T-helper 2 cell treated with Interferon-gamma antibody and Interleukin-4, amounts not matched to agents 5 μg/mL and 100 μg/mL, for 36 hours (primary cell): ENCODE data around the gene SDF2.
A peak's percentile ranks its signal among the peaks of the same experiment; 100 is the strongest.
"Not testable (repeated sequence)": the region's sequence is repeated elsewhere in the genome, so short reads cannot be mapped to it uniquely, and the experiment has no call there.

Experiments
- DNase-seq: peaks from one replicate; pipeline ENCODE4 v3.0.0; 2021; ENCODE audit warnings: low spot score
- H3K27ac Mint-ChIP-seq: one replicate; pipeline ENCODE4 v1.8.0; 2021; ENCODE audit warnings: mild to moderate bottlenecking, mixed read lengths
- H3K27me3 Mint-ChIP-seq: one replicate; pipeline ENCODE4 v1.8.0; 2021; ENCODE audit warnings: low read depth, mixed read lengths
- H3K36me3 Mint-ChIP-seq: one replicate; pipeline ENCODE4 v1.8.0; 2021; ENCODE audit warnings: low read depth, mixed read lengths
- H3K4me1 Mint-ChIP-seq: one replicate; pipeline ENCODE4 v1.8.0; 2021; ENCODE audit warnings: low read depth, mixed read lengths
- H3K4me3 Mint-ChIP-seq: one replicate; pipeline ENCODE4 v1.8.0; 2022; ENCODE audit warnings: mild to moderate bottlenecking, moderate library complexity, mixed read lengths
- H3K9me3 Mint-ChIP-seq: one replicate; pipeline ENCODE4 v1.8.0; 2021; ENCODE audit warnings: mixed read lengths

The SDF2 gene

GRCh38 chr17:28662527-28662829 is 772 bp upstream of the SDF2 start:
- peak overlapping the region; percentile 95 for H3K27ac Mint-ChIP-seq
- no peaks in the 10 kb centered on the region for H3K27me3 Mint-ChIP-seq
- no peaks in the 10 kb centered on the region for H3K9me3 Mint-ChIP-seq
- DNase-seq = no peak
- peak overlapping the region; percentile 95 for H3K4me3 Mint-ChIP-seq
- peaks cover 39% of the 10 kb centered on the region for H3K36me3 Mint-ChIP-seq
- H3K4me1 Mint-ChIP-seq = peaks cover 35% of the 10 kb centered on the region

- H3K4me3 Mint-ChIP-seq, H3K27me3 Mint-ChIP-seq, H3K27ac Mint-ChIP-seq, H3K9me3 Mint-ChIP-seq, DNase-seq: not testable (repeated sequence)
- H3K36me3 Mint-ChIP-seq = peaks cover 40% of the 10 kb centered on the region
- peaks cover 28% of the 10 kb centered on the region for H3K4me1 Mint-ChIP-seq
These were observed 2.2 kb downstream of the SDF2 start for GRCh38 chr17:28659497-28659881.

- not testable (repeated sequence) for H3K9me3 Mint-ChIP-seq, H3K4me3 Mint-ChIP-seq, H3K27me3 Mint-ChIP-seq, DNase-seq, H3K27ac Mint-ChIP-seq
- Mint-ChIP-seq H3K36me3 (peaks cover 43% of the 10 kb centered on the region), H3K4me1 (peaks cover 25% of the 10 kb centered on the region)
These were observed 2.8 kb downstream of the SDF2 start for GRCh38 chr17:28658766-28659496.

- not testable (repeated sequence) for H3K9me3 Mint-ChIP-seq
- H3K36me3 Mint-ChIP-seq = peaks cover 40% of the 10 kb centered on the region
These were observed 3.4 kb downstream of the SDF2 start for GRCh38 chr17:28658342-28658741.

GRCh38 chr17:28657756-28658155 is 4.0 kb downstream of the SDF2 start:
- Mint-ChIP-seq H3K27me3 (no peaks in the 10 kb centered on the region), H3K4me3 (no peak overlapping the region), H3K27ac (no peak overlapping the region), H3K4me1 (peaks cover 17% of the 10 kb centered on the region), H3K36me3 (peaks cover 44% of the 10 kb centered on the region), H3K9me3 (no peaks in the 10 kb centered on the region)
- no peak for DNase-seq

More at GRCh38 chr17:28658342-28658741, 3.4 kb downstream of the SDF2 start:
- DNase-seq, H3K4me3 Mint-ChIP-seq, H3K27ac Mint-ChIP-seq, H3K27me3 Mint-ChIP-seq: not testable (repeated sequence)
- H3K4me1 Mint-ChIP-seq = peaks cover 21% of the 10 kb centered on the region

- Mint-ChIP-seq H3K4me1 (peaks cover 7% of the 10 kb centered on the region), H3K9me3 (no peaks in the 10 kb centered on the region), H3K27me3 (no peaks in the 10 kb centered on the region), H3K36me3 (peaks cover 38% of the 10 kb centered on the region), H3K27ac (no peak overlapping the region), H3K4me3 (no peak overlapping the region)
- DNase-seq = no peak
These were observed 6.5 kb downstream of the SDF2 start for GRCh38 chr17:28655160-28655559.

GRCh38 chr17:28648698-28649097 is 13.0 kb downstream of the SDF2 start:
- no peaks in the 10 kb centered on the region for H3K27me3 Mint-ChIP-seq
- H3K4me1 Mint-ChIP-seq = peaks cover 24% of the 10 kb centered on the region
- no peak for DNase-seq
- H3K4me3 Mint-ChIP-seq = no peak overlapping the region
- peaks cover 37% of the 10 kb centered on the region for H3K36me3 Mint-ChIP-seq
- no peaks in the 10 kb centered on the region for H3K9me3 Mint-ChIP-seq
- H3K27ac Mint-ChIP-seq = no peak overlapping the region

- peaks cover 32% of the 10 kb centered on the region for H3K4me1 Mint-ChIP-seq
- no peaks in the 10 kb centered on the region for H3K9me3 Mint-ChIP-seq
- peak overlapping the region; percentile 92 for H3K27ac Mint-ChIP-seq
- no peaks in the 10 kb centered on the region for H3K27me3 Mint-ChIP-seq
- peaks cover 48% of the 10 kb centered on the region for H3K36me3 Mint-ChIP-seq
- H3K4me3 Mint-ChIP-seq = peak overlapping the region; percentile 91
- no peak for DNase-seq
These were observed 15.5 kb downstream of the SDF2 start for GRCh38 chr17:28646039-28646754.

GRCh38 chr17:28645576-28645939 is 16.1 kb downstream of the SDF2 start:
- Mint-ChIP-seq H3K4me3 (peak overlapping the region; percentile 91), H3K36me3 (peaks cover 53% of the 10 kb centered on the region), H3K27ac (peak overlapping the region; percentile 92), H3K9me3 (no peaks in the 10 kb centered on the region), H3K27me3 (no peaks in the 10 kb centered on the region), H3K4me1 (peaks cover 33% of the 10 kb centered on the region)
- no peak for DNase-seq

- H3K4me1 Mint-ChIP-seq = peaks cover 36% of the 10 kb centered on the region
- no peaks in the 10 kb centered on the region for H3K9me3 Mint-ChIP-seq
- peaks cover 57% of the 10 kb centered on the region for H3K36me3 Mint-ChIP-seq
- H3K27me3 Mint-ChIP-seq = no peaks in the 10 kb centered on the region
- H3K4me3 Mint-ChIP-seq = peak within 1 kb of the TSS; percentile 91
- DNase-seq = peak; percentile 94
- H3K27ac Mint-ChIP-seq = peak within 1 kb of the TSS; percentile 92
These were observed 16.7 kb downstream of the SDF2 start, which contains the start of gene BLTP2 for GRCh38 chr17:28644787-28645575. TSS of gene BLTP2 (minus strand) at chr17:28645158. CDS start at chr17:28645056, 102 bp downstream.

GRCh38 chr17:28643983-28644786 is 17.5 kb downstream of the SDF2 start:
- peaks cover 36% of the 10 kb centered on the region for H3K4me1 Mint-ChIP-seq

GRCh38 chr17:28641579-28641978 is 20.1 kb downstream of the SDF2 start:
- DNase-seq = no peak
- H3K4me1 Mint-ChIP-seq = peaks cover 31% of the 10 kb centered on the region
- no peak overlapping the region for H3K27ac Mint-ChIP-seq
- no peaks in the 10 kb centered on the region for H3K9me3 Mint-ChIP-seq
- no peaks in the 10 kb centered on the region for H3K27me3 Mint-ChIP-seq
- H3K36me3 Mint-ChIP-seq = peaks cover 72% of the 10 kb centered on the region
- H3K4me3 Mint-ChIP-seq = no peak overlapping the region

More at GRCh38 chr17:28643983-28644786, 17.5 kb downstream of the SDF2 start:
- peak; percentile 38 for DNase-seq
- H3K36me3 Mint-ChIP-seq = peaks cover 63% of the 10 kb centered on the region
- H3K4me3 Mint-ChIP-seq = peak overlapping the region; percentile 91
- H3K27me3 Mint-ChIP-seq = no peaks in the 10 kb centered on the region
- peak overlapping the region; percentile 88 for H3K27ac Mint-ChIP-seq
- H3K9me3 Mint-ChIP-seq = no peaks in the 10 kb centered on the region

GRCh38 chr17:28635506-28635905 is 26.2 kb downstream of the SDF2 start:
- Mint-ChIP-seq H3K4me1 (peaks cover 7% of the 10 kb centered on the region), H3K27ac (no peak overlapping the region), H3K4me3 (no peak overlapping the region), H3K27me3 (no peaks in the 10 kb centered on the region), H3K9me3 (no peaks in the 10 kb centered on the region), H3K36me3 (peaks cover 88% of the 10 kb centered on the region)
- no peak for DNase-seq
